NCI-H82 treated with DMSO at 0.1 percent for 48 hours (cell line): ENCODE measurements around the gene TMEM171.

ENCODE experiments used
- DNase-seq: peaks from one replicate; lab custom pipeline; 2025; ENCODE audit not compliant: unreplicated experiment; lab: John Stamatoyannopoulos, UW

Gene TMEM171

DNA sequence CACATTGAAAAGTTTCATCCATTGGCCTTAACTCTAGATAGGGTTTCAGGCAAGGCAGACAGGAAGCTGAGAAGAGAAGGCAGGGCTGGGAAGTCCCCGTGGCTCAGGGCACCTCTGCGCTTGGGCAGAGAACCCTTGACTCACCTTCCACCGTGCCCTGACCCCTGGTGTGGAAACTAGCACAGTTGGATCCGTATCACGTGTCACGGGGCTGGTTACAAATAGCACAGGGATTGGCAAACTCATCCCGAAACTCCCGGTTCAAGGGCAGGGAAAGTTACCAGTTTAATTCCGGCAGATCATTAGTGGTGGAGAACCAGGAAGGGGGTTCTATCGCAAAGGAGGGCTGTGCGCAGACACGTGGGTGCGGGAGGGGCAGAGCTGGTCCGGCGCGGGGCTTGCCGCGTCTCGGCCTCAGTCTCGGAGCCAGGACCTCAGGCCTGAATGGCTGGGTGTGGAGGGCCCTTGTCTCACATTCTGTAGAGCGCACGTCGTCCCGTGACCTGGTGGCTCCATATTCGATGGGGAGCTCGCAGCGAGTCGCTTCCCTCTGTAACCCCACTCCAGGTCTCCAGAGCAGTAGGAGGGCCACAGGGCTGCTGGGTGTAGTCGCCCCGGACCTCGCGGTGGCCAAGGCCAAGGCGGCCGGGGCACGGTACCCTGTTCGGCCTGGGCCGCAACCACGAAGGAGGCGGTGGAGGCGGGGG, 771 bp upstream of the TMEM171 start:
- no peak for DNase-seq

- DNase-seq = no peak
These were observed 716 bp downstream of the TMEM171 start for GRCh38 chr5:73121119-73121463.

- no peak for DNase-seq
These were observed 2.8 kb downstream of the TMEM171 start for GRCh38 chr5:73122875-73123810.

- DNase-seq = no peak
These were observed 4.9 kb downstream of the TMEM171 start for GRCh38 chr5:73125289-73125688.

- DNase-seq = no peak
These were observed 6.0 kb downstream of the TMEM171 start for GRCh38 chr5:73126381-73126780.

- no peak for DNase-seq
These were observed 6.6 kb downstream of the TMEM171 start for GRCh38 chr5:73126957-73127356.

DNA sequence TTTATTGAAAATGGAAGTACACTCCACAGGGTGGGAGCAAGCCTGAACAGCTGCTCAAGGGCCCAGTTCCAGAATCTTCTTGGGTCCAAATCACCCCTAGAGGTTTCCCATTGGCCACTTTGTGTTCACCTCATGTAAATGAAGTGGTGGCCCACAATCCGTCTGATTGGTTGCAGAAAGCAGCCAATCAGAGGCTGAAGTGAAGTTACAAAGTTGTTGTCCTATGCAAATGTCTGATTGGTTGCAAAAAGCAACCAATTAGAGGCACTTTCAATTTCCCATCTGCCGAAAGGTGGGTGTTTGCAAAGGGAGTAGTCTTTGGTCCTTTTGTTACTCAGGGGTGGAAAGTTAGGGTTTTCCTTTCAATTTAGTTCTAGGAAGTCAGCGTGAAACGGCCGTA, 8.8 kb downstream of the TMEM171 start:
- no peak for DNase-seq

- no peak for DNase-seq
These were observed 10.4 kb downstream of the TMEM171 start for GRCh38 chr5:73130811-73131210.

- DNase-seq = no peak
These were observed 11.5 kb downstream of the TMEM171 start for GRCh38 chr5:73131711-73132425.

- DNase-seq = no peak
These were observed 12.4 kb downstream of the TMEM171 start for GRCh38 chr5:73132759-73133158.

GRCh38 chr5:73135021-73135420, 14.6 kb downstream of the TMEM171 start:
- peak; percentile 5 for DNase-seq

GRCh38 chr5:73135429-73136054, 15.2 kb downstream of the TMEM171 start:
- DNase-seq = peak; percentile 19

DNA sequence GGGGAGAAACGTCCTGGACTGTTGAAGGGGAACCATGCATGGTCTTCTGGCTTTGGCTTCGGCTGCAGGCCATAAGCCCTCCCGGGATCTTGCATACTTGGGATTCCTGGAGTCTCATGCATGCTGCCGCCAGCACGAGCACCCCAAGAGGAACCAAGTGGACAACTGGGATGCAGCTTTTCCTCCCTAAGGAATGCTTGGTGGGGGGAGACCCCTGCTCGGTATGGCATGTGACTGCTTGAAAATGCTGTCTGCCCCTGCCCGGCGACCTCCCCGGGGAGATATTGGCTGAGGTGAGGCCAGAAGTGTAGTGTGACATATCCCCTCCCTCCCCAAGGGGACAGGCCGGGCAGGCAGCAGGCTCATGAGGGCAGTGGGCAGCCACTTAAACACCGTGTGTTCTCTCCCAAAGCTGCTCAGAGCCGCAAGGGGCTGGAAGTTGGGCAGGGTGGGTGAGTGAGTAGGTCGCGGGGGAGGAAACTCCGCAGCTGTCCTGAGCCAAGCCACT, 15.7 kb downstream of the TMEM171 start:
- DNase-seq = no peak

- no peak for DNase-seq
These were observed 17.5 kb downstream of the TMEM171 start for GRCh38 chr5:73137563-73138530.

GRCh38 chr5:73139485-73139884, 19.1 kb downstream of the TMEM171 start:
- DNase-seq = no peak

DNA sequence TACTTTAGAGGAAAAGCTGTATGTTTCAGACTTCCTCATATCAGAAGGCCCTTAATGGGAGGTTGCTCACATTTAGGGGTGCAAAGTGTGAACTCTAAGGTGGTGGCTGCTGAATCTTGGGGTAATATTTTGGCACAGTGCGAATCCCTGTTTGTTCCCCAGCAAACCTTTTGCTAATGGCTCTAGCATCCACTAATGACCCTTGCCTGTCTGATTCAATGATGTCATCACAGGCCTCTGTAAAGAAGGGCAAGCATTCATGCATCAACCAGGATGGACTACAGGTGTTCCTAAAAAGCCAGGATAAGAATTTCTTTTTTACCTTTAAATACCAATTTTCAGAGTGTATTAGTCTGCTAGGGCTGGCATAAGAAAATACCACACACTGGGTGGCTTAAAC, 20.4 kb downstream of the TMEM171 start:
- DNase-seq = no peak

- no peak for DNase-seq
These were observed 21.7 kb downstream of the TMEM171 start for GRCh38 chr5:73142035-73142434.

- no peak for DNase-seq
These were observed 23.3 kb downstream of the TMEM171 start for GRCh38 chr5:73143716-73144115.

DNA sequence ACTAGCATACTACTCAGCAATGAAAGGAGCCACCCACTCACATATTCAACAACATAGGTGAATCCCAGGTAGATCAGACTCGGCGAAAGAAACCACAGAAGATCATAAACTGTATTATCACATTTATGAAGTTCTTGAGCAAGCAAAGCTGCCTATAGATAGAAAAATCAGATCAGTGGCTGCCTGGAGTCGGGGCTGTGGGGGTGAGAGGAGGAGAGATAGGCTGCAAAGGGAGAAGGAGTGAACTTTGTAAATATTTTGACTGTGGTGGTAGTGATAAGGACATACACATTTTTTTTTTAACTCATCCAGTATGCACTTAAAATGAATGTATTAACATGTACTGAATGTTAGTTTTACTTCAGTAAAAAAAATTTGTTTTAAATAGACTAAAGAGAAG, 29.2 kb downstream of the TMEM171 start:
- no peak for DNase-seq

GRCh38 chr5:73150876-73151275, 30.5 kb downstream of the TMEM171 start:
- no peak for DNase-seq
